Occipital lobe (tissue), 1 donor: ENCODE results near the gene TRAPPC3L. TPM values are rescaled to one million over a fixed set of nuclear protein-coding genes. Genes with fewer than 3 reads are reported as not detected.

Experiments used
- total RNA-seq: library from RNA; depleted of rRNA; stranded (reverse); fragments of >200 nt; gene quantifications from one replicate; pipeline ENCODE4 v1.2.3, GENCODE V29; 2014

The TRAPPC3L gene
- total RNA-seq, 1 donor from 2014 or later, result not detected

Other genes starting within 250 kb of the TRAPPC3L start
- gene DSE, start 174.7 kb downstream of the TRAPPC3L start, total RNA-seq, result 26.2 TPM
- 2.7 TPM for gene CALHM6, start 84.3 kb downstream of the TRAPPC3L start, total RNA-seq
- 0.78 TPM for gene CALHM5, start 34.0 kb downstream of the TRAPPC3L start, total RNA-seq
- not detected for gene CALHM4, start 8.1 kb upstream of the TRAPPC3L start, total RNA-seq
- gene RWDD1, start 25.8 kb upstream of the TRAPPC3L start, total RNA-seq, result 33.4 TPM
- gene RSPH4A, start 70.8 kb upstream of the TRAPPC3L start, total RNA-seq, result 2.7 TPM
- gene ZUP1, start 123.1 kb upstream of the TRAPPC3L start, total RNA-seq, result 47.1 TPM
- gene KPNA5, start 135.5 kb upstream of the TRAPPC3L start, total RNA-seq, result 96.7 TPM
- 2.8 TPM for gene FAM162B, start 220.0 kb upstream of the TRAPPC3L start, total RNA-seq